ENCODE data around the gene EMP1. TPM values are rescaled to one million over a fixed set of nuclear protein-coding genes. Genes with fewer than 3 reads are reported as not detected.

Gene EMP1
- total and polyA plus RNA-seq, 10 donors: 4.9 to 170 (median 65.6) TPM

- Histone ChIP-seq H3K36me3 (no peaks in the 10 kb centered on the region), H3K27ac (peak overlapping the region in 7 of 8 donors; percentile 18 to 85 (median 79)), H3K9me3 (no peaks in the 10 kb centered on the region), H3K4me3 (peak overlapping the region in 5 of 8 donors; percentile 6 to 63 (median 39)), H3K4me1 (peaks cover 0 to 90% (median 19%) of the 10 kb centered on the region in 6 donors), H3K27me3 (replicated peaks in 1 of 7) (peaks cover 0 to 37% (median 0%) of the 10 kb centered on the region in 7 donors)
- intact Hi-C loops (cut with DNase I; ENCODE audit: low total_unique reads): no loop called here
- DNase-seq: no peak
- TF ChIP-seq, protein P1, sequence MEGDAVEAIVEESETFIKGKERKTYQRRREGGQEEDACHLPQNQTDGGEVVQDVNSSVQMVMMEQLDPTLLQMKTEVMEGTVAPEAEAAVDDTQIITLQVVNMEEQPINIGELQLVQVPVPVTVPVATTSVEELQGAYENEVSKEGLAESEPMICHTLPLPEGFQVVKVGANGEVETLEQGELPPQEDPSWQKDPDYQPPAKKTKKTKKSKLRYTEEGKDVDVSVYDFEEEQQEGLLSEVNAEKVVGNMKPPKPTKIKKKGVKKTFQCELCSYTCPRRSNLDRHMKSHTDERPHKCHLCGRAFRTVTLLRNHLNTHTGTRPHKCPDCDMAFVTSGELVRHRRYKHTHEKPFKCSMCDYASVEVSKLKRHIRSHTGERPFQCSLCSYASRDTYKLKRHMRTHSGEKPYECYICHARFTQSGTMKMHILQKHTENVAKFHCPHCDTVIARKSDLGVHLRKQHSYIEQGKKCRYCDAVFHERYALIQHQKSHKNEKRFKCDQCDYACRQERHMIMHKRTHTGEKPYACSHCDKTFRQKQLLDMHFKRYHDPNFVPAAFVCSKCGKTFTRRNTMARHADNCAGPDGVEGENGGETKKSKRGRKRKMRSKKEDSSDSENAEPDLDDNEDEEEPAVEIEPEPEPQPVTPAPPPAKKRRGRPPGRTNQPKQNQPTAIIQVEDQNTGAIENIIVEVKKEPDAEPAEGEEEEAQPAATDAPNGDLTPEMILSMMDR (IDR thresholded peaks at IDR 0.05 in 8 of 11, conservative IDR thresholded peaks at IDR 0.05 in 3 of 11): no peak
- TF ChIP-seq POLR2A (IDR thresholded peaks at IDR 0.05) (no peak), POLR2AphosphoS5 (IDR thresholded peaks at IDR 0.05) (no peak)
- 34 to 70% (median 57%) methylated on average over 6 to 7 of the region's 7 CpGs for WGBS, 5 donors
These were observed 2.4 kb downstream of the EMP1 start for GRCh38 chr12:13198876-13199275.

GRCh38 chr12:13199592-13199991 lies 3.1 kb downstream of the EMP1 start:
- TF ChIP-seq POLR2A (IDR thresholded peaks at IDR 0.05) (no peak), POLR2AphosphoS5 (IDR thresholded peaks at IDR 0.05) (no peak)
- TF ChIP-seq, protein P1 (IDR thresholded peaks at IDR 0.05 in 8 of 11, conservative IDR thresholded peaks at IDR 0.05 in 3 of 11): no peak
- Histone ChIP-seq H3K27me3 (replicated peaks in 1 of 7) (peaks cover 0 to 37% (median 0%) of the 10 kb centered on the region in 7 donors), H3K4me3 (peak overlapping the region in 3 of 8 donors; percentile 39 to 63 (median 40)), H3K36me3 (no peaks in the 10 kb centered on the region), H3K27ac (peak overlapping the region in 6 of 8 donors; percentile 18 to 85 (median 80)), H3K4me1 (peaks cover 0 to 90% (median 22%) of the 10 kb centered on the region in 6 donors), H3K9me3 (no peaks in the 10 kb centered on the region)
- intact Hi-C loops (cut with DNase I; ENCODE audit: low total_unique reads): no loop called here
- no peak for DNase-seq
- WGBS, 5 donors: 50 to 76% (median 60%) methylated on average over 2 of the region's 2 CpGs

- intact Hi-C loops (cut with DNase I; ENCODE audit: low total_unique reads): no loop called here
- no peak for DNase-seq
- TF ChIP-seq POLR2AphosphoS5 (IDR thresholded peaks at IDR 0.05) (no peak), POLR2A (IDR thresholded peaks at IDR 0.05) (no peak)
- TF ChIP-seq, protein P1 (IDR thresholded peaks at IDR 0.05 in 8 of 11, conservative IDR thresholded peaks at IDR 0.05 in 3 of 11): no peak
- Histone ChIP-seq H3K27ac (no peak overlapping the region), H3K27me3 (replicated peaks in 1 of 7) (peaks cover 0 to 37% (median 0%) of the 10 kb centered on the region in 7 donors), H3K9me3 (no peaks in the 10 kb centered on the region), H3K4me1 (peaks cover 0 to 88% (median 22%) of the 10 kb centered on the region in 6 donors), H3K36me3 (no peaks in the 10 kb centered on the region), H3K4me3 (no peak overlapping the region)
- 45 to 60% (median 49%) methylated on average over 8 of the region's 8 CpGs for WGBS, 5 donors
These were observed 4.3 kb downstream of the EMP1 start for GRCh38 chr12:13200841-13201240.

GRCh38 chr12:13203034-13203922 lies 6.8 kb downstream of the EMP1 start:
- intact Hi-C loops (cut with DNase I; ENCODE audit: low total_unique reads): no loop called here
- Histone ChIP-seq H3K27me3 (replicated peaks in 1 of 7) (peaks cover 0 to 23% (median 0%) of the 10 kb centered on the region in 7 donors), H3K4me3 (no peak overlapping the region), H3K36me3 (no peaks in the 10 kb centered on the region), H3K4me1 (peaks cover 0 to 82% (median 9%) of the 10 kb centered on the region in 6 donors), H3K27ac (no peak overlapping the region), H3K9me3 (no peaks in the 10 kb centered on the region)
- DNase-seq: no peak
- no peak for TF ChIP-seq POLR2AphosphoS5 (IDR thresholded peaks at IDR 0.05)
- TF ChIP-seq, protein P1 (IDR thresholded peaks at IDR 0.05 in 8 of 11, conservative IDR thresholded peaks at IDR 0.05 in 3 of 11): no peak
- no peak for TF ChIP-seq POLR2A (IDR thresholded peaks at IDR 0.05)
- WGBS, 5 donors: 63 to 79% (median 68%) methylated on average over 14 to 16 of the region's 16 CpGs
